Esophagus muscularis mucosa (tissue), 4 donors: ENCODE measurements around the gene HIP1R.

ENCODE experiments used
- CTCF ChIP-seq, 3 experiments: fragments of 200-600 bp in 2 of 3; fragments of 450-650 bp in 1 of 3; sonication (generic) in 2 of 3; IDR thresholded peaks; one replicate each; pipeline ENCODE4 v1.5.1; 2017 to 2019; ENCODE audit warnings: antibody characterized with exemption in 3 of 3, mild to moderate bottlenecking in 2 of 3, moderate library complexity in 1 of 3
- EP300 ChIP-seq: sonication (generic); formaldehyde crosslinking; IDR thresholded peaks from one replicate; pipeline ENCODE4 v1.6.1; 2017; ENCODE audit warnings: antibody characterized with exemption
- POLR2A ChIP-seq: fragments of 450-650 bp; IDR thresholded peaks from one replicate; pipeline ENCODE4 v1.6.1; 2017; ENCODE audit warnings: antibody characterized with exemption, moderate library complexity, mild to moderate bottlenecking, low read depth

GRCh38 chr12:122834921-122835749 lies at the start of gene HIP1R:
- TF ChIP-seq CTCF (IDR thresholded peaks at IDR 0.05) (no peak), POLR2A (no peak), EP300 (no peak)
